Aorta (tissue), 5 donors: ENCODE measurements around the gene GTF2A2. TPM values are rescaled to one million over a fixed set of nuclear protein-coding genes. Genes with fewer than 3 reads are reported as not detected.

Experiments
- ATAC-seq: fragments of 200-7000 bp; cut with Tn5 transposase; one replicate; pipeline ENCODE4 v1.9.1; 2022; ENCODE audit warnings: moderate library complexity; ENCODE audit not compliant: low FRiP score
- DNase-seq, 2 donors: peaks; one replicate each; pipeline ENCODE4 v3.0.0-alpha.2; 2020
- H3K27ac ChIP-seq, 2 donors: one replicate each; pipeline ENCODE4 v1.5.1; 2013; ENCODE audit warnings: low read length in 2 of 2, mild to moderate bottlenecking in 2 of 2, moderate library complexity in 2 of 2, control low read depth in 1 of 2, inconsistent platforms in 1 of 2, low read depth in 1 of 2
- H3K27me3 ChIP-seq, 2 donors: one replicate each; pipeline ENCODE4 v1.6.1; 2013; ENCODE audit warnings: control low read depth in 1 of 2, low read length in 1 of 2, mild to moderate bottlenecking in 1 of 2, moderate library complexity in 1 of 2; ENCODE audit not compliant: insufficient read depth in 2 of 2, control insufficient read depth in 1 of 2
- H3K36me3 ChIP-seq, 2 donors: one replicate each; pipeline ENCODE4 v1.6.1; 2013; ENCODE audit warnings: control low read depth in 1 of 2, low read length in 1 of 2, mild to moderate bottlenecking in 1 of 2; ENCODE audit not compliant: insufficient read depth in 2 of 2, control insufficient read depth in 1 of 2
- H3K4me1 ChIP-seq, 2 donors: one replicate each; pipeline ENCODE4 v1.6.1; 2013; ENCODE audit warnings: low read length in 2 of 2, control low read depth in 1 of 2, mild to moderate bottlenecking in 1 of 2, moderate library complexity in 1 of 2; ENCODE audit not compliant: insufficient read depth in 2 of 2, control insufficient read depth in 1 of 2
- H3K4me3 ChIP-seq, 2 donors: one replicate each; pipeline ENCODE4 v1.5.1; 2013; ENCODE audit warnings: low read length in 2 of 2, control low read depth in 1 of 2, mild to moderate bottlenecking in 1 of 2
- H3K9me3 ChIP-seq: one replicate; pipeline ENCODE4 v1.6.1; 2013; ENCODE audit warnings: mild to moderate bottlenecking, low read length; ENCODE audit not compliant: control insufficient read depth
- whole genome bisulfite sequencing, 2 donors: extraction: QIAGEN DNeasy Blood & Tissue Kit; methylation state at CpG; one replicate each; pipeline ENCODE4 v1.1.7; 2013; 5-methylcytosine and 5-hydroxymethylcytosine counted together
- intact Hi-C, 2 donors: fragments of 100-400 bp; cut with DNase I; formaldehyde crosslinking; loops; one replicate each; pipeline versions ENCODE4 v1.14.2 to v1.15.0; 2022
- polyA plus RNA-seq, 2 donors: library from polyadenylated mRNA; stranded (reverse); fragments of 200-250 nt; gene quantifications; one replicate each; pipeline ENCODE4 v1.2.3, GENCODE V29; 2013
- total RNA-seq, 2 donors: library from RNA; stranded (reverse); fragmentation: NEBNext Ultra II Directional; extraction: Animal tissue kit (Norgen Biotek cat#: 25700); gene quantifications; one replicate each; pipeline ENCODE4 v1.2.1, GENCODE V29; 2021
- donor health status: healthy with polysubstance abuse.
- donor health status: Bipolar disorder and iron deficiency.
- donor health status: DM: no; HTN: no; CAD: no.
- donor health status: DM: no; HTN: no; CAD: no.
- donor health status: DM: yes; HTN: yes; CAD: no.

GTF2A2 gene
- total and polyA plus RNA-seq, 4 donors = 59.1 to 79.3 (median 67.4) TPM

- Histone ChIP-seq H3K27me3 (no peaks in the 10 kb centered on the region), H3K27ac (no peak overlapping the region), H3K4me1 (no peaks in the 10 kb centered on the region), H3K4me3 (no peak overlapping the region), H3K36me3 (no peaks in the 10 kb centered on the region), H3K9me3 (peaks cover 13% of the 10 kb centered on the region)
- whole genome bisulfite sequencing, 2 donors = 72 to 79% methylated on average over 5 of the region's 5 CpGs
- ATAC-seq (no peak), DNase-seq (no peak)
- intact Hi-C loops = no loop called here
Observed at GRCh38 chr15:59605994-59606393, 51.3 kb downstream of the GTF2A2 start.

- intact Hi-C loops = no loop called here
- no peaks in the 10 kb centered on the region for H3K27me3 ChIP-seq
- ATAC-seq = no peak
Observed at GRCh38 chr15:59598461-59598860, 58.9 kb downstream of the GTF2A2 start.

GRCh38 chr15:59596640-59597039, 60.7 kb downstream of the GTF2A2 start:
- Histone ChIP-seq H3K27ac (no peak overlapping the region), H3K4me3 (no peak overlapping the region), H3K36me3 (no peaks in the 10 kb centered on the region), H3K9me3 (peaks cover 4% of the 10 kb centered on the region), H3K27me3 (no peaks in the 10 kb centered on the region), H3K4me1 (no peaks in the 10 kb centered on the region)
- ATAC-seq = no peak
- intact Hi-C loops = no loop called here
- DNase-seq = no peak

More at GRCh38 chr15:59598461-59598860, 58.9 kb downstream of the GTF2A2 start:
- Histone ChIP-seq H3K4me3 (no peak overlapping the region), H3K4me1 (no peaks in the 10 kb centered on the region), H3K9me3 (peaks cover 7% of the 10 kb centered on the region), H3K36me3 (no peaks in the 10 kb centered on the region), H3K27ac (no peak overlapping the region)
- WGBS, 2 donors = 78 to 88% methylated on average over 2 of the region's 2 CpGs
- no peak for DNase-seq

GRCh38 chr15:59595434-59595915, 61.8 kb downstream of the GTF2A2 start:
- Histone ChIP-seq H3K36me3 (no peaks in the 10 kb centered on the region), H3K9me3 (peaks cover 2% of the 10 kb centered on the region), H3K4me3 (no peak overlapping the region), H3K27ac (no peak overlapping the region), H3K4me1 (no peaks in the 10 kb centered on the region), H3K27me3 (no peaks in the 10 kb centered on the region)
- ATAC-seq (no peak), DNase-seq (no peak)
- intact Hi-C loops = no loop called here
- WGBS, 2 donors = 80 to 82% methylated on average over 7 of the region's 7 CpGs

- H3K4me3 ChIP-seq = no peak overlapping the region
- H3K27me3 ChIP-seq = no peaks in the 10 kb centered on the region
- DNase-seq = no peak
- no peak for ATAC-seq
- no peaks in the 10 kb centered on the region for H3K36me3 ChIP-seq
- H3K9me3 ChIP-seq = no peaks in the 10 kb centered on the region
- no peak overlapping the region for H3K27ac ChIP-seq
- WGBS, 2 donors = 93 to 100% methylated on average over 2 of the region's 2 CpGs
- intact Hi-C loops = no loop called here
- H3K4me1 ChIP-seq = no peaks in the 10 kb centered on the region
Observed at GRCh38 chr15:59594991-59595390, 62.3 kb downstream of the GTF2A2 start.

GRCh38 chr15:59594493-59594942, 62.8 kb downstream of the GTF2A2 start:
- no peaks in the 10 kb centered on the region for H3K4me1 ChIP-seq
- ATAC-seq = peak; percentile 38
- H3K9me3 ChIP-seq = no peaks in the 10 kb centered on the region
- no peaks in the 10 kb centered on the region for H3K36me3 ChIP-seq
- H3K4me3 ChIP-seq = no peak overlapping the region
- intact Hi-C loops = no loop called here
- 58% methylated on average over 3 of the region's 3 CpGs for WGBS, 2 donors
- H3K27ac ChIP-seq = no peak overlapping the region
- no peak for DNase-seq
- no peaks in the 10 kb centered on the region for H3K27me3 ChIP-seq

GRCh38 chr15:59591356-59591755, 66.0 kb downstream of the GTF2A2 start:
- DNase-seq (no peak), ATAC-seq (no peak)
- no peak overlapping the region for H3K27ac ChIP-seq
- H3K27me3 ChIP-seq = no peaks in the 10 kb centered on the region
- intact Hi-C loops = no loop called here
- H3K4me3 ChIP-seq = no peak overlapping the region
- H3K9me3 ChIP-seq = no peaks in the 10 kb centered on the region
- no peaks in the 10 kb centered on the region for H3K4me1 ChIP-seq
- 36 to 52% methylated on average over 2 of the region's 2 CpGs for WGBS, 2 donors
- no peaks in the 10 kb centered on the region for H3K36me3 ChIP-seq

GRCh38 chr15:59590027-59590426, 67.3 kb downstream of the GTF2A2 start:
- intact Hi-C loops = no loop called here
- Histone ChIP-seq H3K4me1 (no peaks in the 10 kb centered on the region), H3K9me3 (no peaks in the 10 kb centered on the region), H3K4me3 (no peak overlapping the region), H3K27ac (no peak overlapping the region), H3K27me3 (no peaks in the 10 kb centered on the region), H3K36me3 (no peaks in the 10 kb centered on the region)
- ATAC-seq (no peak), DNase-seq (no peak)
- 82 to 83% methylated on average over 7 of the region's 7 CpGs for WGBS, 2 donors
